HG02970 (cell line): Measurements from ENCODE around the gene SNX19.

Experiments
- ATAC-seq: cut with Tn5 transposase; IDR thresholded peaks from one replicate; pipeline ENCODE4 v1.9.1; 2021; ENCODE audit warnings: mild to moderate bottlenecking, moderate library complexity, moderate number of reproducible peaks; ENCODE audit not compliant: unreplicated experiment, low FRiP score

The SNX19 gene

DNA sequence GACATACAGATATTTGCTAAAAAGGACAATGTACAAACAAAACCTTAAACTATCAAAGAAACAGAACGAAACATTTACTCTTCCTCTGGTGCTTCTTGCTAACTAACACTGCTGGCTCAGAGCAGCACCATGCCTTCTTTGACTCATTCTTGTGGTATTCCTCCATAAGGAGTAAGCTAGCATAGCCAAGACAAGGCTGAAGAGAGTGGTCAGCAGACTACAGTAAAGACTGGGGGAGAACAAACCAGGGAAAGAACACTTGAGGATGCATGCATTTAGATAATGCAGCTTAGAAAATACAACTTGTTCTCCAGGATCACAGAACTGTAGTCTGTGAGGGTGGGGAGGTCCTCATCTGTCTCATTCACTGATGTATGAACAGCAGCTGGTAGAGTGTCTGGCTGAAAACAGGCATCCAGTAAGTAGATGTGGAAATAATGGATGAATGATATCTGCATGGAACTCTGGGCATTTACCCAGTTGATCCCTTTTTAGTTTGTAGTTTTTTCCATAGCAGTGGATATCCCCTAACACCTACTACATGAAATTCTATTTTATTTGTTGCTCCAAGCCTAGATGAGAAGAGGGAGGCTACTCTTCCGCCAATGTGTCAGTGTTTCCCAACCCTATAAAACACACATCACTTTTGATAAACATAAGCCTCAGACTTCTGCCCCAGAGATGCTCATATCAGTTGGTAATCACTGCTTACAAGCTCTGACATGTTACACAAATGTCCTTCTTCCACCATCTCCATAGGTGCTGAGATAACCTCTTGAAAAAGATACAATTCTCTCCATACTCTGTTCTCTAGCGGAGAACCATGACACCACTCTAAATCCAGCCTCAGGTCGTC, 7.3 kb downstream of the SNX19 start:
- no peak for ATAC-seq

GRCh38 chr11:130908061-130908460, 8.2 kb downstream of the SNX19 start:
- ATAC-seq: no peak

DNA sequence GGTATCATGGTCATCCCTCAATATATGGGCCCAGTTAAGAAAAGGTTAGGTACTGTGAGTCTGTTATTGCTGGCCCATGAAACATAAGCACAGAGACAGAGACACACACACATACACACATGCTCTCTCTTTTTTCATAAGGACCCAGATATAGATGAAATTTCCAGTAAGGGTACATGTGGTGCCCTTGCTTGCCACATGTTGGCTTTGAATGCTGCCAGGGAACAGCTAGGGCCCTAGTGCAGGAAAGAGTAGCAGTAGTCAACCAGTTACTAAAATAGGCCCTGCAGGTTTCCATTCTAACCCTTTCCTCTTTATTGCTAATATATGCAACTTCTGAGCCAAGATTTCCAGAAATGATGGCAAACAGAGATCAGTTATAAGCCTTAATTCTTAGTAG, 9.1 kb downstream of the SNX19 start:
- no peak for ATAC-seq

- no peak for ATAC-seq
Measured at GRCh38 chr11:130906616-130907015, 9.7 kb downstream of the SNX19 start.

DNA sequence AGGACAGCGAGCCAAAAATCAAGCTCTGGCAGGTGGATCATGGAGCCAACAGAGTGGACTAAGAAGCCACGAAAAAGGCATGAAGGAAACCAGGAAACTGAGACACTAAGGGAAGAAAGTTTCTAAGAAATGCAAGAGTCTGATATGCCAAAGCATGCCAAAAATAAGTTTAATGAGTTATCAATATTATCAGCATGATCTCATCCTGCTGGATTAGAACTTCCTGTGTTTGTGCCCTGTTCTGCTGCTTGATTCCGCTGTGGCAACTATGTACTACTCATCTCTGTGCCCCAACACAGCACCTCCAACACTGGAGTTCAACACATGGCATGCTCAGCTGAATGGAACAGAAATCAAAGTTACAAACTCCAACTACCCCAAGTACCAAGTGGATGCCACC, 10.8 kb downstream of the SNX19 start:
- no peak for ATAC-seq

DNA sequence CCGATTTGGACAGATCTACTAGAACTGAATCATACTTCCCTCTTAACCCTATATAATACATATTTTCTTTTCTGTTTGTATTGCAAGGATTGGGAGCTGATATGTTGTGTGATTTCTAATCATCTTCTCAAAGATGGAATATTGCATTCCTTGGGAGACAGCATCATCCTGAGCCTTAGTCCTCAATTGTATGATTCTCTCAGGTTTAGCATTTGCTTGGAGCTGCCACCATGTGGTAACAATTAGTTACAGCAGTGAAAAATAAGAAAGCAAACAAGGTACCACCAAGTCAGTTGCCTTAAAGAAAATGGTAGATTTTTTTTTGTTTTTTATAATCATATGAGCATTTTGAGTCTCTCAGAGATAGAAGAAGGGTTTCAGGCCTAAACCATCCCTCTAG, 11.9 kb downstream of the SNX19 start:
- ATAC-seq: no peak

DNA sequence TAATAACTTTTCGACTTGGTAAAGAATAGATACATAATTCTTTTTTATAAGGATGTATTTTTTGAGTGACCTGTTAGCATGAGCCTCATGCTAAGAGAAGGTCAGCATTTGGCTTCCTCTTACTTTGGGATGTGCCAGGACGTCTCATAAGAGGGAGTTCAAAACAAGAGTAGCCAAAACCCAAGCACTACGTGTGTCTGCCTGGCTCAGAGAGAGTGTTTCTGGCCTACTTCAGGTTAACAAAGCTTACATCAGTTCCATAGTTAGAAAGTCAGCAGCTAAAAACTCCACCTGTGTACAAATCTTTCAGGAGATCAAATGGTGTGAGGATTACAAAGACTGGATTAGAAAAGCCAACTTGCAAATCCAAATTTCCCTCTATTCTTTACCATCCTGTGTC, 13.9 kb downstream of the SNX19 start:
- ATAC-seq: no peak

- no peak for ATAC-seq
Measured at GRCh38 chr11:130899106-130899505, 17.2 kb downstream of the SNX19 start.

DNA sequence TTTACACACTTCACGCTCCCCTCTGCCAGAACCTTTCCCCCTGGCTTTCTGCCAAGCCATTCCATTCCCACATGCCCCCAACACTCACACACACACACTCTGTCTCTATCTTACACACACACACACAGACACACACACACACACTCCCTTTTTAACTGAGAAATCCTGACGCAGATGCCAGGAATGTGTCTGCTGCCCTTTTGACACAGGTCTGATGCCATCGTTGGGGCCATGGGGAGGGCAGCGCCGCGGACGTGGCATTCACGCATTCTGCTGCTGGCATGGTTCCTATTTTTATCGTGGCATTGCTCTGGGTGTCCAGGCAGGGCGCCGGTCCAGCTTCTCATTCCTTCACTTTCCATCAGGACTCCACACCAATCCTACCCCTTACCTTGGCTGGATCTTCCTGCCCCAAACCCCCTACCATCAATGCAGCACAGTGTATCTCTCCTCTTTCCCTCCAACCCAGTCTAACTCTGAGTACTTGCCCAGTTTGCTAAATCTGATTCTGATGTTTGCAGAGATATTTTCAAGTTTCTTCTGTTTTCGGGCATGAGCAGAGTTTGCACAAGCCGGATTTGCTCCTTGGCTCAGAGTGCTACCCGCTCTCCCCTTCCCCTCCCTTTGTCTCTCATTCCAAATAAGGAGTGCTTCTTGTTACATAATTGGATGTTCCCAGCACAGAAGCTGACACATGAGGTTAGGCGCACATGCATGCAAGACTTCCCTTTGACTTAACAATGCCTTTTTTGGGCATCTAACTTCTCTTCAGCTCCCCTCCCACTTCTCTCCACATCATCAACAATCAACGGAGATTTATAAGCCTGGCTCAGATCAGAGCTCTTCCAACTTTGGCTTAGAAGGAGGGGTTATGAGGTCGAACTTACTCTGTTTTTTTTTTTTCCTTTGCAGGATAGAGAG, 18.8 kb downstream of the SNX19 start:
- no peak for ATAC-seq

GRCh38 chr11:130894322-130895025, 21.8 kb downstream of the SNX19 start:
- no peak for ATAC-seq

DNA sequence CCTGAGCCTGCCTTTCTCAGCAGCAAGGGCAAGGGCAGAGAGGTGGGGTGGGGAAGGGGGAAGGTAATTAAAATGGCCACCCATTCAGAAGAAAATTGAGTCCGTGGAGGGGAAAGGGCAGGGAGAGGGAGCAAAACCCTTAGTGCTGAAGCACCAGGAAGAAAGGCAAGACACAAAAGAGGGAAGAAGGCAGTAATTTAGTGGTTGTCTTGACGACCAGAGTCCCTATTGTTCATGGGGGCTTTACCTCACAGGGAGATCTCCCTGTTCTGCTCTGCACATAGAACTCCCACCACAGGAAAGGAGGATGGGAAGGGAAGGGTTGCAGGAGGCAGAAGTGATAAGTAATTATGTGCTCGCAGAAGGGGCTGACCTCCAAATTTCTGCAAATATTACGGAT, 23.4 kb downstream of the SNX19 start:
- no peak for ATAC-seq

DNA sequence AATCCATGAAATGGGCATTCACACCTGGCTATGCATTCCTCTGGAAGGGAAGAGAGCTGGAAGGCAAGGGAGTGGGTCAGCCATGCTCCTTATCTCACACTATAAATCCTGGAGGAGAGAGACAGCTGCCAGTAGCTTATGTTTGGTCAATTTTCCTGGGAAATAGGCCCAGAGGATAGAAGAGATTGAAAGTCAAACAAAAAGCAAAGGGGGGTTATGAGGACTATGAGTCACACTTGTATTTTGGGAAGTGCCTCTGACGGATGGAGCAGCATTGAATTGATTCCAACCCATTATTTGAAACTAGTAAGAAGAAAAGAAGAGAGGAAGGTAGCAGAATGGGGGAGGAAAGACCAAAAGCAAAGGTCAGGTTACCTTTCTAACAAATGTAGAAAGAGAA, 25.0 kb downstream of the SNX19 start:
- ATAC-seq: no peak

GRCh38 chr11:130890039-130890745, 26.1 kb downstream of the SNX19 start:
- ATAC-seq: no peak

- ATAC-seq: no peak
Measured at GRCh38 chr11:130888790-130889189, 27.5 kb downstream of the SNX19 start.

- no peak for ATAC-seq
Measured at GRCh38 chr11:130886704-130887103, 29.6 kb downstream of the SNX19 start.

- ATAC-seq: no peak
Measured at GRCh38 chr11:130882138-130882551, 34.1 kb downstream of the SNX19 start.

DNA sequence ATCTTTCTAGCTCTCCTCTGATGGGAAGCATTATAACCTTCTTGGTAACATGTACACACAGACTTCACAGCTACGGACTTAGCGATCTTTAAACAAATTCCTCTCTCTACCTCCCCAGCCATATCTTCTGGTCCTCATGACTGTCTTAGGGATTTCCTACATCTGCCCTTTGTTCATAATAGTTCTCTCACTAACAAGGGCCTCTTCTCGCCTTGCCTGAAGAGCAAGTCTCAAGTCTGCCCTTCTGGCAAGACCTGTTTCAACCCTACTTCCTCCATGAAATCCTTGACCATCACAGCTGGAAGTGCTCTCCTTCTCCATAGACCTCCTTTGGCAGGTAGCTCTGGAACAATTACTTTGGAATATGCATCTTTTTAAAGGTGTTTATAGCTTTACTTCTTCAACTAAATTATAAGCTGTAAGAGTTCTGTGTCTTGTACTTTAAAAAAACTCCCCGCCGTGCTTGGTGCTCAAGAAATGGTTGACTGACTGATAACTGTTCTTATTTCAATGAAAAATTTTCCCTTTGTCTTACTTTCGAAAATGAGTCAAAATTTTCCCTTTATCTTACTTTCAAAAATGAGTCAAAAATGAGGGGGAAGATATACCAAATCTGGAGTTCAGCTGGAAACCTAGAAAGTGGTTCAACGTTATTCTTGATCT, 34.7 kb downstream of the SNX19 start:
- ATAC-seq: no peak

DNA sequence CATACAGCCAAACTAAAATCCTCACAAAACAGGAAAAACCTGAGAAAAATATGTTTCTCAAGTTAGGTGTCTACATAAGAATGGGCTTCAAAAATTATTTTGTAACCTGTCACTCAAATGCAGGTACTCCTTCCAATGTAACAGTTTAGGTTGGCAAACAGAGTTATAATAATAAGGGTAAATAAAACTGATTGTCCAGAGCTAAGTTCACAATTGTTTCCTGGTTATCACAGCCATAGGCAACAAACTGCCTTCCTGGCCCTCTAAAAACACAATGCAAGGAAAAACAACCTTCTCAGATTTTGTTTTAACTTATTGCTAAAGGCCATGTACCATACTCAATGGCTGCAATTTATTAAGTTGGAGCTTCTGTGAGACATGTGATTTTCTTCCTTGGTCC, 36.4 kb downstream of the SNX19 start:
- ATAC-seq: no peak
